NOMO-1 treated with dmso at 0.1 percent for 144 hours (cell line): Measurements from ENCODE around the gene P3H1.
"Not testable (repeated sequence)": the region's sequence is repeated elsewhere in the genome, so short reads cannot be mapped to it uniquely, and the experiment has no call there.

Source experiments
- DNase-seq: peaks from one replicate; lab custom pipeline; 2025; ENCODE audit not compliant: unreplicated experiment; lab: John Stamatoyannopoulos, UW

Gene P3H1

GRCh38 chr1:42732126-42732680 lies 34.6 kb downstream of the P3H1 start:
- DNase-seq, result no peak

DNA sequence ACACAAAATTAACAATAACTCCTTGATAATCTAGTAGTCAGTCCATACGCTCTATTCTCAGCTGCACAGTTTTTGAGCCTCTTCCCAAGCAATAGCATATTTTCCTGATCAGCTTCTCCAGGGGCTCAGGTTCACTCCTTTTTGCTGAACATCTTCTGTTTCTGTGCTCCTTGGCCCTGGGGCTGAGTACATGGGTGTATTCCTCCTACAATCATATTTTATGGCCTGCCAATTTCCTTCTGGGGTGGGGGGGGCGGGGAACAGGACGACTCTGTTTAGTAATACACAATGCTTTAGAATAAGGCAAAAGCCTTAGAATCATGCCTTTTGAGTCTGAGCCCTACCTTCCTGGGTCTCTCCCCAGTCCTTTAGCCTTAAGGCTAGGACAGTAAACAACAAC lies 35.2 kb downstream of the P3H1 start:
- DNase-seq, result no peak

DNA sequence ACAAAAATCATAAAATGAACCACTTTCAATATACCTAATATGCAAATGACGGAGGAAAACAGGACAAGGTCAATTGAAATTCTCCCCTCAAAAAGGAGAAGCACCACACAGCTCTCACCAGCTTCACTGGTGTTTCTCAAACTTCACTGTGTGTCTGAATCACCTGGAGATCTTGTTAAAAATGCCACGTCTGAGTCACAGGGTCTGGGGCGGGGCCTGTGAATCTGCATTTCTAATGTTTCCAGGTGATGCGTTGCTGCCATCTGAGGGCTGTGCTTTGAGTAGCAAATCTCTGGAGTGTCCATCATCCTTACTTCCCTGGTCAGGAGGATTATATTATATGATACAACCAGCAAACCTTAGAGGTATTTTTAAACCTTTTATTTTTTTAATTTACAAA lies 35.8 kb downstream of the P3H1 start:
- DNase-seq, result peak; percentile 3

DNA sequence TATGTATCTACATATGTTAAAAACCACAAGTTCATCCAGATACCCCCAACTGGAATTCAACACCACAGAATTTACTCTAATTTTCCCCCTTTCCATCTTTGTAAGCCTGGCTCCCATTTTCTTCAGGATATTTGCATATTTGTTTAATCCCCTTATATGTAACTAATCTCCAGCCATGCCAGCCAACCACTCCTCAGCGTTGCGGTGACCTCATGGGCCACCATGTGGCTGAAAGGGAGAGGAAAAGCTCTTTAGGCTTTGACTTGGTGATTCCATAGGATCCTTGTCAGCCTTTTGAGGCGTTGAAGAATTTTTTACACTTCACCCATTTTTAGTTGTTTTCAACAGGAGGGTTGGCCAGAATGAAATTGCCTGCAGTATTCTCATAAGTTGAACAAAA lies 36.8 kb downstream of the P3H1 start:
- DNase-seq, result no peak

- DNase-seq, result not testable (repeated sequence)
Measured at GRCh38 chr1:42725820-42726219, 41.0 kb downstream of the P3H1 start.

DNA sequence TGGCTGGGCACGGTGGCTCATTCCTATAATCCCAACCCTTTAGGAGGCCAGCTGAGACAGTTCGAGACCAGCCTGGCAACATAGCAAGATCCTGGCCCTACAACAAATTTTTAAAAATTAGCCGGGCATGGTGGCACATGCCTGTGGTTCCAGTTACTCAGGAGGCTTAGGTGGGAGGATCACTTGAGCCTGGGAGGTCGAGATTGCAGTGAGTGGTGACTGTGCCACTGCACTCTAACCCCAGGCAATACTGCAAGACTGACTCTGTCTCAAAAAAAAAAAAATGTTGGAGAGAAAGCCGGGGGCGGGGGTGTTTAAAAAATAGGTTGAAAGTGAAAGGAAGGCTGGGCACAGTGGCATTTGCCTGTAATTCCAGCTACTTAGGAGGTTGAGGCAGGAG lies 43.3 kb downstream of the P3H1 start:
- no peak for DNase-seq

GRCh38 chr1:42722403-42722802 lies 44.4 kb downstream of the P3H1 start:
- DNase-seq, result not testable (repeated sequence)

- no peak for DNase-seq
Measured at GRCh38 chr1:42721926-42722325, 44.9 kb downstream of the P3H1 start.

GRCh38 chr1:42720868-42721267 lies 46.0 kb downstream of the P3H1 start:
- DNase-seq, result no peak

- DNase-seq, result not testable (repeated sequence)
Measured at GRCh38 chr1:42714441-42714840, 52.4 kb downstream of the P3H1 start.

- DNase-seq, result no peak
Measured at GRCh38 chr1:42713293-42713692, 53.5 kb downstream of the P3H1 start.

GRCh38 chr1:42712808-42713207 lies 54.0 kb downstream of the P3H1 start:
- DNase-seq, result not testable (repeated sequence)

DNA sequence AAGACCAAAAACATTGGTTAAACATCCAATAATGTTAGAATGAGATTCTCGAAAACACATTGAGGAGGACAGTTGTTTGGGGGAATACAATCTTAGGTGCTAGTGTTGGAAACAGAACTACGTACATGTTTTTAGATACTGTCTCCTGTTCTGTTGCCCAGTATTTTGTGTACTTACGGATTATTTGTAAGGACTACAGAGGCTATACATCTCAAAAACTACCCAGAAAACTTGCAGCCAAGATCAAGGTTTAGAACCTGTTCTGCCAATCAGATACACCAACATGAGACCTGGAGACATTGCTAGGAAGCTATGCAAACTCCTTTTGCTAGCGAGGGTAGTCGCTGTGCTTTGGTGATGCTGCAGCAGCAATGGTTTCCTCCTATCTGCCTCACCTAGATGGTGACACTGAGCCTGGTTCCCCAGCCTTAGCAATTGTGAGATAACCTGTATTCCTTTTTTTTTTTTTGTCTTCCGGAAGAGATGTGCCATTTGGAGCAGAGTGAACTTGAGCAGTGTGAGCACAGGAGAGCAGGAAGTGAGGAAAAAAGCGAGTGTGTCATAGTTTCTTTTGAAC lies 62.9 kb downstream of the P3H1 start:
- no peak for DNase-seq

DNA sequence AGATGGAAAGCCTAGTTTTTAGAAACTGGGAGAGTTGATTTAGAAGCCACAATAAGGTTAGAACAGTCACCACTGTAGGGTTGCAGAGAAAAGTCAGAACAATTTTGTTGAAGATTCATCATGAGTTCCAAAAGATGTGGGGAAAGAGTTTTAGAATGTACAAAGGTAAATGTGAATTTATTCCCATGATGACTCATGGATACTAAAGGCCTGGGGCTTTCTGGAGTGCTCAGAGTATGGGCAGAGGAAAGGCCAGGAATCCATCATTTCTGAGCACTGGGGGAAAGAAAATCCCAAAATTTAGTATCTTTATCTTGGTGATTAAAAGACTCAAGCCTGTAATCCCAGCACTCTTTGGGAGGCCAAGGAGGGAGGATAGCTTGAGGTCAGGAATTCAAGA lies 66.8 kb downstream of the P3H1 start:
- DNase-seq, result no peak

GRCh38 chr1:42698081-42698813 lies 68.6 kb downstream of the P3H1 start:
- DNase-seq, result no peak
